GM12865 (cell line): ENCODE data around the gene VPS52.
A peak's percentile ranks its signal among the peaks of the same experiment; 100 is the strongest.

Source experiments
- DNase-seq: peaks from one replicate; pipeline ENCODE4 v3.0.0; 2010; ENCODE audit warnings: low read depth
- H3K4me3 ChIP-seq: 2 replicates; pipeline ENCODE4 v1.5.1; 2011; ENCODE audit warnings: mild to moderate bottlenecking, low read depth, low read length, control low read depth
- CTCF ChIP-seq: IDR thresholded peaks from 2 replicates; pipeline ENCODE4 v1.5.1; 2011; ENCODE audit warnings: low read length, control low read depth, low read depth, inconsistent platforms; ENCODE audit not compliant: insufficient read depth; ENCODE audit errors: missing control alignments

Gene VPS52

GRCh38 chr6:33271468-33272274, at the start of gene VPS52, which contains the start of gene RPS18:
Gene VPS52 (minus strand): TSS chr6:33271876. CDS start chr6:33271675, 201 bp downstream.
Gene RPS18 (plus strand): TSS chr6:33272075. CDS start chr6:33272120, 45 bp downstream.
- DNase-seq, result peak; percentile 99
- peak within 1 kb of the TSS; percentile 90 for H3K4me3 ChIP-seq
- no peak for TF ChIP-seq CTCF

GRCh38 chr6:33321227-33321626, 49.6 kb upstream of the VPS52 start:
- peak overlapping the region; percentile 65 for H3K4me3 ChIP-seq
- no peak for DNase-seq
- no peak for TF ChIP-seq CTCF

- H3K4me3 ChIP-seq, result no peak overlapping the region
- no peak for TF ChIP-seq CTCF
- no peak for DNase-seq
Measured at GRCh38 chr6:33320315-33321181, 48.9 kb upstream of the VPS52 start.

- no peak for DNase-seq
- H3K4me3 ChIP-seq, result no peak overlapping the region
- no peak for TF ChIP-seq CTCF
Measured at GRCh38 chr6:33319939-33320314, 48.3 kb upstream of the VPS52 start.

- TF ChIP-seq CTCF, result no peak
- no peak for DNase-seq
- peak overlapping the region; percentile 70 for H3K4me3 ChIP-seq
Measured at GRCh38 chr6:33318426-33319073, 46.9 kb upstream of the VPS52 start.

GRCh38 chr6:33317669-33318425, 46.2 kb upstream of the VPS52 start, which contains the start of gene ZBTB22:
Gene ZBTB22 (minus strand): TSS chr6:33317744. CDS start chr6:33316916, 828 bp downstream.
- peak; percentile 99 for DNase-seq
- peak within 1 kb of the TSS; percentile 70 for H3K4me3 ChIP-seq
- no peak for TF ChIP-seq CTCF
